NCI-H1436 (cell line): Measurements from ENCODE around the gene APBA1.
"Not testable (repeated sequence)": the region's sequence is repeated elsewhere in the genome, so short reads cannot be mapped to it uniquely, and the experiment has no call there.

Experiments
- DNase-seq: peaks from one replicate; lab custom pipeline; 2025; lab: John Stamatoyannopoulos, UW

Gene APBA1

GRCh38 chr9:69604568-69605219, 67.5 kb downstream of the APBA1 start:
- DNase-seq = no peak

- no peak for DNase-seq
Observed at GRCh38 chr9:69603656-69604055, 68.5 kb downstream of the APBA1 start.

- DNase-seq = no peak
Observed at GRCh38 chr9:69602773-69603172, 69.4 kb downstream of the APBA1 start.

GRCh38 chr9:69601698-69602097, 70.5 kb downstream of the APBA1 start:
- no peak for DNase-seq

GRCh38 chr9:69600314-69601047, 71.7 kb downstream of the APBA1 start:
- no peak for DNase-seq

- DNase-seq = no peak
Observed at GRCh38 chr9:69599232-69599971, 72.8 kb downstream of the APBA1 start.

GRCh38 chr9:69596906-69597305, 75.3 kb downstream of the APBA1 start:
- not testable (repeated sequence) for DNase-seq

GRCh38 chr9:69594180-69594579, 78.0 kb downstream of the APBA1 start:
- DNase-seq = no peak

GRCh38 chr9:69593756-69594155, 78.4 kb downstream of the APBA1 start:
- DNase-seq = no peak

GRCh38 chr9:69593301-69593700, 78.9 kb downstream of the APBA1 start:
- DNase-seq = no peak

- no peak for DNase-seq
Observed at GRCh38 chr9:69590266-69590665, 81.9 kb downstream of the APBA1 start.

- no peak for DNase-seq
Observed at GRCh38 chr9:69589156-69589555, 83.0 kb downstream of the APBA1 start.

GRCh38 chr9:69585571-69585970, 86.6 kb downstream of the APBA1 start:
- no peak for DNase-seq

- DNase-seq = no peak
Observed at GRCh38 chr9:69584759-69585158, 87.4 kb downstream of the APBA1 start.

- no peak for DNase-seq
Observed at GRCh38 chr9:69583645-69584234, 88.4 kb downstream of the APBA1 start.

- DNase-seq = no peak
Observed at GRCh38 chr9:69582544-69583297, 89.5 kb downstream of the APBA1 start.

GRCh38 chr9:69582018-69582417, 90.2 kb downstream of the APBA1 start:
- DNase-seq = no peak

- DNase-seq = no peak
Observed at GRCh38 chr9:69580582-69581214, 91.5 kb downstream of the APBA1 start.

GRCh38 chr9:69579760-69580581, 92.2 kb downstream of the APBA1 start:
- no peak for DNase-seq

GRCh38 chr9:69579032-69579758, 93.0 kb downstream of the APBA1 start:
- DNase-seq = no peak
